Liver (tissue), 3 donors: ENCODE data around the gene PARP3.

Experiments used
- ATF3 ChIP-seq: IDR thresholded peaks from 2 replicates; pipeline ENCODE4 v1.6.1; 2016; ENCODE audit warnings: antibody characterized with exemption
- EGR1 ChIP-seq, 2 donors: IDR thresholded peaks; 2 replicates each; pipeline ENCODE4 v1.6.1; 2016 to 2018; ENCODE audit warnings: antibody characterized with exemption in 2 of 2, low read depth in 2 of 2
- FOXA2 ChIP-seq: IDR thresholded peaks from 2 replicates; pipeline ENCODE4 v1.6.1; 2016; ENCODE audit warnings: antibody characterized with exemption
- GABPA ChIP-seq, 2 donors: IDR thresholded peaks in 1 of 2; conservative IDR thresholded peaks in 1 of 2; 2 replicates each; pipeline ENCODE4 v1.6.1; 2016; ENCODE audit warnings: antibody characterized with exemption in 2 of 2, mild to moderate bottlenecking in 1 of 2, moderate library complexity in 1 of 2
- JUND ChIP-seq, 2 donors: IDR thresholded peaks; 2 replicates each; pipeline ENCODE4 v1.6.1; 2016; ENCODE audit warnings: antibody characterized with exemption in 2 of 2
- NR2F2 ChIP-seq: IDR thresholded peaks from 2 replicates; pipeline ENCODE4 v1.6.1; 2016; ENCODE audit warnings: antibody characterized with exemption
- RAD21 ChIP-seq, 2 donors: IDR thresholded peaks; 2 replicates each; pipeline ENCODE4 v1.6.1; 2016; ENCODE audit warnings: antibody characterized with exemption in 2 of 2, mild to moderate bottlenecking in 2 of 2
- REST ChIP-seq: IDR thresholded peaks from 2 replicates; pipeline ENCODE4 v1.6.1; 2016; ENCODE audit warnings: antibody characterized with exemption, mild to moderate bottlenecking
- RXRA ChIP-seq, 2 donors: IDR thresholded peaks; 2 replicates each; pipeline ENCODE4 v1.6.1; 2017 to 2018; ENCODE audit warnings: antibody characterized with exemption in 2 of 2, mild to moderate bottlenecking in 1 of 2
- TAF1 ChIP-seq: conservative IDR thresholded peaks from 2 replicates; pipeline ENCODE4 v1.6.1; 2016; ENCODE audit warnings: antibody characterized with exemption, mild to moderate bottlenecking
- YY1 ChIP-seq: IDR thresholded peaks from 2 replicates; pipeline ENCODE4 v1.6.1; 2016; ENCODE audit warnings: antibody characterized with exemption, mild to moderate bottlenecking
- ZBTB33 ChIP-seq: IDR thresholded peaks from 2 replicates; pipeline ENCODE4 v1.6.1; 2016; ENCODE audit warnings: antibody characterized with exemption
- TF ChIP-seq, protein P1 (sequence below): fragments of 150-350 bp; IDR thresholded peaks from 2 replicates; pipeline ENCODE4 v1.5.1; 2017; ENCODE audit warnings: improper control_type of control experiment, low read depth, low read length; ENCODE audit not compliant: missing input control
- TF ChIP-seq, protein P2 (sequence below): IDR thresholded peaks from 2 replicates; pipeline ENCODE4 v1.6.1; 2016; ENCODE audit warnings: antibody characterized with exemption
- donor health status: healthy.
- donor health status: healthy.

- TF ChIP-seq GABPA (IDR thresholded peaks at IDR 0.05 in 1 of 2, conservative IDR thresholded peaks at IDR 0.05 in 1 of 2) (no peak), RAD21 (IDR thresholded peaks at IDR 0.05) (no peak), TAF1 (no peak), REST (no peak), EGR1 (IDR thresholded peaks at IDR 0.05; ENCODE audit: low read depth in 2 of 2) (no peak), ATF3 (no peak), JUND (IDR thresholded peaks at IDR 0.05) (no peak), YY1 (no peak), NR2F2 (no peak), RXRA (IDR thresholded peaks at IDR 0.05) (no peak), FOXA2 (no peak), ZBTB33 (no peak)
- TF ChIP-seq, protein P1, sequence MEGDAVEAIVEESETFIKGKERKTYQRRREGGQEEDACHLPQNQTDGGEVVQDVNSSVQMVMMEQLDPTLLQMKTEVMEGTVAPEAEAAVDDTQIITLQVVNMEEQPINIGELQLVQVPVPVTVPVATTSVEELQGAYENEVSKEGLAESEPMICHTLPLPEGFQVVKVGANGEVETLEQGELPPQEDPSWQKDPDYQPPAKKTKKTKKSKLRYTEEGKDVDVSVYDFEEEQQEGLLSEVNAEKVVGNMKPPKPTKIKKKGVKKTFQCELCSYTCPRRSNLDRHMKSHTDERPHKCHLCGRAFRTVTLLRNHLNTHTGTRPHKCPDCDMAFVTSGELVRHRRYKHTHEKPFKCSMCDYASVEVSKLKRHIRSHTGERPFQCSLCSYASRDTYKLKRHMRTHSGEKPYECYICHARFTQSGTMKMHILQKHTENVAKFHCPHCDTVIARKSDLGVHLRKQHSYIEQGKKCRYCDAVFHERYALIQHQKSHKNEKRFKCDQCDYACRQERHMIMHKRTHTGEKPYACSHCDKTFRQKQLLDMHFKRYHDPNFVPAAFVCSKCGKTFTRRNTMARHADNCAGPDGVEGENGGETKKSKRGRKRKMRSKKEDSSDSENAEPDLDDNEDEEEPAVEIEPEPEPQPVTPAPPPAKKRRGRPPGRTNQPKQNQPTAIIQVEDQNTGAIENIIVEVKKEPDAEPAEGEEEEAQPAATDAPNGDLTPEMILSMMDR: no peak
- TF ChIP-seq, protein P2, sequence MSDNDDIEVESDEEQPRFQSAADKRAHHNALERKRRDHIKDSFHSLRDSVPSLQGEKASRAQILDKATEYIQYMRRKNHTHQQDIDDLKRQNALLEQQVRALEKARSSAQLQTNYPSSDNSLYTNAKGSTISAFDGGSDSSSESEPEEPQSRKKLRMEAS: no peak
These were observed 10.4 kb upstream of the PARP3 start for GRCh38 chr3:51931756-51932155.
